Measurements from ENCODE around the gene TMEM19.
"Not testable (repeated sequence)": the region's sequence is repeated elsewhere in the genome, so short reads cannot be mapped to it uniquely, and the experiment has no call there.

The TMEM19 gene

DNA sequence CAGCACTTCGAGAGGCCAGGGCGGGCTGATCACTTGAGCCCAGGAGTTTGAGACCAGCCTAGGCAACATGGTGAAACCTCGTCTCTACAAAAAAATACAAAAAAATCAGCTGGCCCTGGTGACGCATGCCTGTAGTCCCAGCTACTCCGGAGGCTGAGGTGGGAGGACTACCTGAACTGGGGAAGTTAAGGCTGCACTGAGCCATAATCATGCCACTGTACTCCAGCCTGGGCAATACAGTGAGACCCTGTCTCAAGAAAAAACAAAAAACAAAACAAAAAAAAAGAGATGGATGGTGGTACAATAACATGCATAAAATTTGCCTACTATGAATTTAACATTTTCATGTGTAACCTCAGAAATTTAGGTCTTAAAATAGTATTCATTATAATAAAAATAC, 19.6 kb upstream of the TMEM19 start:
- no peak for DNase-seq

DNA sequence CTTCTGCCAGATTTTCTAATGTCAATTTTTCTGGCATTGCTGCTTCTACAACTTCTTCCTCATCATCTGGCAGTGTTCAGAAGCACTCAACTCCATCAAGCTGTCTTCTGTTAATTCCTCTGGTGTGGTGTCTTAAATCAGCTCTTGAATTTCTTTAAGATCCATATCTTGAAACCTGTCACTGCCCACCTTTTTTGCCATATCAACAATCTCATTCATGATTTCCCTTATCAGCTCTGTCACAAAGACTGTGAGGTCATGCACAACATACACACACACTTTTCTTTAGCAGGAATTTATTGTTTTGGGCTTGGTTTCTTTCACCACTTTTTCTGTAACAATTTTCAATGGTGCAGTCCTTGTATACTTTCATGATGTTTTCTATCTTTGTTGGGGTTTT, 14.6 kb upstream of the TMEM19 start:
- no peak for DNase-seq

DNA sequence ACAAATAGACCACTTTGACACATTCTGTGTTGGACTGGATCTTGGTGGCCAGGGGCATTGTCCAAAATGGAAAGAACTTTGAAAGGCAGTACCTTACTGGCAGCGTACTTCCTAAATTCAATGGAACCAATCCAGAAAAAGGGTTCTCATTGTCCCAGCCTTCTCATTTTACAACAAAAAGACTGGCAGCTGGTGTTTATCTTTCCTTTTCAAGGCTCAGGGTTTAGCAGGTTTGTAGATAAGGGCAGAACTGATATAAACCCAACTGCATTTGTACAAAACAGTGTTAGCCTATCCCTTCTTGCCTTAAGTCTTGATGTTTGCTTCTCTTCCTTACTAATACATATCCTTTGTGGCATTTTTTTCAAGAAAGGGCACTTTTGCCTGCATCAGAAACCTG, 14.1 kb upstream of the TMEM19 start:
- DNase-seq: no peak

DNA sequence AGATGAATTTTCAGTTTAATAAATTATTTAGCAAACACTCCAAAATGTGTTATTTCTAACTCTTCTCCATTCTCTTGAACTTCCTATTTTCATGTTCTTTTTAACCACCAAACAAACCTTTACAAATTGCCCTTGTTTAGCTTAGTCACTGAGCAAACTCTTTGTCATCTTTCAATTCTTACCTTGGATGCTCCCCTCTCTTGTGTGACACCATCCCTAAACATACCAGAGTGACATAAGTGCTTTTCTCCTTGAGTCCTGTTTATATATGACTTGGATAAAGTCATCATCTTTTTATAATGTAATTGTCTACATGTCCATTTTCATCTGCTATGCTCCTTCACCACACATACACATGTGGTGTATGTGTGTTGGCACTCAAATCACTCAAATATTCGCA, 3.4 kb upstream of the TMEM19 start:
- no peak for DNase-seq

DNA sequence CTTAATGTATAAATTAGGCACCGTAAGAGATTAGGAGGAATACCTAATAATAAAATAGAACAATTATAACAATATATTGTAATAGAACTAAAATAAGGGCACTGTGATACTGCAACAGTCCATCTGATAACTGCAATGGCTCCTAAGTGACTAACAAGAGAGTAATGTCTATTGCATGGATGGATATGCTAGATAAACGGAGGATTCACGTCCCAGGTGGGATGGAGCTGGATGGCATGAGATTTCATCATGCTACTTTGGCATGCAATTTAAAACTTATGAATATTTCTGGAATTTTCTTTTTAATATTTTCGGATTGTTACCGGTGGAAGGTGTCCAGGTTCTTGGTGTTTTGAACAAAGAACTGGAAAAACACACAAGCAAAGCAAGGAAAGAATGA, 2.2 kb upstream of the TMEM19 start:
- no peak for DNase-seq

DNA sequence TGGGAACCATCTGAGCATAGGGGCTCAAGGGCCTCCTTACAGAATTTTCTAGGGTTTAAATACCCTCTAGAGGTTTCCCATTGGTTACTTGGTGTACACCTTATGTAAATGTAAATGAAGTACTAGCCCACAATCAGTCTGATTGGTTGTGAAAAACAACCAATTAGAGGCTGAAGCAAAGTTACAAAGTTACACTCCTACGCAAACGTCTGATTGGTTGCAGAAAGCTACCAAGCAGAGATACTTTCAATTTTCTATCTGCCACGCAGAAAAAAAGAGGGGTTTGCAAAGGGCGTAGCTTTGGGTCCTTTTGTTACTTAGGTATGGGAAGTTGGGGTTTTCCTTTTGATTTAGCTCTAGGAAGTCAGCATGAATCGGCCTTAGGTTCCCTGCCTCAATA, 1.8 kb upstream of the TMEM19 start:
- no peak for DNase-seq

DNA sequence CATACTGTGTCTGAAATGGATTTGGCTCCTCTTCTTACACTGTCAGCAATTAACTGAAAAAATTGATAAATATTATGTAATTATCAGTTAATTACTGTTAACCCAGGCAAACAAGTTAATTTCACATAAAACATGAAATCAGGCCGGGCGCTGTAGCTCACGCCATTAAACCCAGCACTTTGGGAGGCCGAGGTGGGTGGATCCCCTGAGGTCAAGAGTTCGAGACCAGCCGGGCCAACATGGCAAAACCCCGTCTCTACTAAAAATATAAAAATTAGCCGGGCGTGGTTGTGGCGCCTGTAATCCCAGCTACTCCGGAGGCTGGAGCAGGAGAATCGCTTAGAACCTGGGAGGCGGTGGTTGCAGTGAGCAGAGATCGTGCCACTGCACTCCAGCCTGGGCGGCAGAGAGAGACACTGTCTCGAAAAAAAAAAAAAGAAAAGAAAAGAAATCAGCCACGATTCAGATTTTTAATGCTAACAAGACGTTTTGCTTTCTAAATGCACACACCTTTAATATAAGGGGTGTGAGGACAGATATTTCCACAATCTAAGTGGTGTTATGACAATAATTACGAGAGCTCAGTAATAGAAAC, 473 bp upstream of the TMEM19 start:
- DNase-seq: no peak

DNA sequence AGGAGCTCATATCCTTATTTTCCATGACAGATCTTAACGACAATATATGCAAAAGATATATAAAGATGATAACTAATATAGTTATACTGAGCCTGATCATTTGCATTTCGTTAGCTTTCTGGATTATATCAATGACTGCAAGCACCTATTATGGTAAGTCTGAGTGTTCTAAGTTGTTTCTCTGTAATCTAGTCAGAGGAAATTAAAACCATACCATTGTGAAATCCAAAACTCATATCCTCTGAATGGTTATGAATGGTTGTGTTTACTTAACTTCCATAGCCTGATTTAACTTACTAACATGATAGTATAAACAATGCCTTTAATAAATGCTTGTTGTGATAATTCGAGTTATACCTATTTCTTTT, 760 bp downstream of the TMEM19 start:
- DNase-seq: no peak

DNA sequence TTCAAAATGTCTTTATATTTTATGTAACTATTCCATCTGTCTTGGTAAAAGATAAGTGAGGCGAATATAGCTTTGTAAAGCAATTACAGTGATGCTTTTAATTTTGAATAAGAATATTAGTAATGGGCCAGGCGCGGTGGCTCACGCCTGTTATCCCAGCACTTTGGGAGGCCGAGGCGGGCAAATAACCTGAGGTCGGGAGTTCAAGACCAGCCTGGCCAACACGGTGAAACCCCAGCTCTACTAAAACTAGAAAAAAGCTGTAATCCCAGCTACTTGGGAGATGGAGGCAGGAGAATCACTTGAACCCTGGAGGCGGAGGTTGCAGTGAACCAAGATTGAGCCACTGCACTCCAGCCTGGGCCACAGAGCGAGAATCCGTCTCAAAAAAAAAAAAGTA, 1.3 kb downstream of the TMEM19 start:
- not testable (repeated sequence) for DNase-seq

DNA sequence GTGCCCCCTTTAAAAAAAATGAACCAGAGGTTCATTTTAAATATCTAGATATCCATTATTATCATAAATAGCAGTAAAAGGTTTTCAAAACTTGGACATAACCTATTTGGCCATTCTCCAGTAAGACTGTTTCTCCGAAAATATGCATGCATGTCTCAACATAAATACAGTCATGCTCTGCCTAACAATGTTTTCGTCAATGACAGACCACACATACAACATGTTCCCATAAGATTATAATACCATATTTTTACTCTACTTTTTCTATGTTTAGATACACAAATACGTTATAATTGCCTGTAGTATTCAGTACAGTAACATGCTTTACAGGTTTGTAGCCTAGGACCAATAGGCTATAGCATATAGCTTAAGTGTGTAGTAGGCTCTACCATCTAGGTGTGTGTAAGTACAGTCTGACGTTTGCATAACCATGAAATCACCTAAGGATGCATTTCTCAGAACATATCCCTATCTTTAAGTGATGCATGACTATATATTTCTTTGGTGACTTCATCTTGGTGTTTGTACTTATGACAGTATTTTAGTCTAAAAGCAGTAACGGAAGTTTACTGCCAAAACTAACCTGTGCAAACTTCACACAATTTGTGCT, 3.2 kb downstream of the TMEM19 start:
- no peak for DNase-seq

DNA sequence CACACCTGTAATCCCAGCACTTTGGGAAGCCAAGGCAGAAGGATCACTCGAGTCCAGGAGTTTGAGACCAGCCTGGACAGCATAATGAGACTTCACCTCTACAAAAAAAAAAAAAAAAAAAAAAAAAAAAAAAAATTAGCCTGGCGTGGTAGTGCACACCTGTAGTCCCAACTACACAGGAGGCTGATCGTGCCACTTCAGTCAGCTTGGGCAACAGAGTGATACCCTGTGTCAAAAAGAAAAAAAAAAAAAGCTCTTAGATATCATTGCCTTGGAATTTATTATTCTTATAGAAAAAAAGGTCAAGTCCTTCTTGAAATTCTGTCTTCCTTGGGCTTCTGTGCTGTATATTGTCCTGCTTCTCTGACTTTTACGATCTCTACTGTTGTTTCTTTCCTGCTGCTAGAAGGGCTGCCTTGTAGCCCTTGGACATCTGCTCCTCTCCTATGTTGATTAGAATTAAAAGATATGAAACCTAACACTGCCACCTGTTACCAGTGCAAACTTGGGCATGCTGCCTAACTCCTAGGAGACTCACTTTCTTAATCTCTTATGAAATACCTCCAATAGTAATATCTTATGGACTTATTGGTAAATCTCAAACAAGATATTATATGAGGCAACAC, 5.7 kb downstream of the TMEM19 start:
- no peak for DNase-seq

DNA sequence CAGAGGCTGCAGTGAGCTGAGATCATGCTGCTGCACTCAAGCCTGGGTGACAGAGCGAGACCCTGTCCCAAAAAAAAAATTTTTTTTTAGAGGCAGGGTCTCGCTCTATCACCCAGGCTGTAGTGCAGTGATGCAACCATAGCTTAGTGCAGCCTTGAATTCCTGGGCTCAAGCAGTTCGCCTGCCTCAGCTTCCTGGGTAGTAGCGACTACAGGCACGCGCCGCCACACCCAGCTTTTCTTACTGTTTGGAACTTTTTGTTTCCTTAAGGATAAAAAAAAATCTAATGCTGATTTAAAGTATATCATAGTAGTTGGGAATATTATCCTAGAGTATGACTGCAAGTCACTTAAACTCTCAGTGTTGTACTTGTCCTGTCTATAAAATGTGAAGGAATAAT, 7.2 kb downstream of the TMEM19 start:
- DNase-seq: no peak

DNA sequence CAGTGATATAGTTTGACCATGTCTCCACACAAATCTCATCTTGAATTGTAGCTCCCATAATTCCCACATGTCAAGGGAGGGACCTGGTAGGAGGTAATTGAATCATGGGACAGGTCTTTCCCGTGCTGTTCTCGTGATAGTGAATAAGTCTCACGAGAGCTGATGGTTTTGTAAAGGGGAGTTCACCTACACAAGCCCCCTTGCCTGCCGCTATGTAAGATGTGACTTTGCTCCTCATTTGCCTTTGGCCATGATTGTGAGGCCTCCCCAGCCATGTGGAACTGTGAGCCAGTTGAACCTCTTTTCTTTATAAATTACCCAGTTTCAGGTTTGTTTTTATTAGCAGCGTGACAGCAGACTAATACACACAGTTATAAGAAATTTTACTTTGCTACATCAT, 7.8 kb downstream of the TMEM19 start:
- DNase-seq: not testable (repeated sequence)

DNA sequence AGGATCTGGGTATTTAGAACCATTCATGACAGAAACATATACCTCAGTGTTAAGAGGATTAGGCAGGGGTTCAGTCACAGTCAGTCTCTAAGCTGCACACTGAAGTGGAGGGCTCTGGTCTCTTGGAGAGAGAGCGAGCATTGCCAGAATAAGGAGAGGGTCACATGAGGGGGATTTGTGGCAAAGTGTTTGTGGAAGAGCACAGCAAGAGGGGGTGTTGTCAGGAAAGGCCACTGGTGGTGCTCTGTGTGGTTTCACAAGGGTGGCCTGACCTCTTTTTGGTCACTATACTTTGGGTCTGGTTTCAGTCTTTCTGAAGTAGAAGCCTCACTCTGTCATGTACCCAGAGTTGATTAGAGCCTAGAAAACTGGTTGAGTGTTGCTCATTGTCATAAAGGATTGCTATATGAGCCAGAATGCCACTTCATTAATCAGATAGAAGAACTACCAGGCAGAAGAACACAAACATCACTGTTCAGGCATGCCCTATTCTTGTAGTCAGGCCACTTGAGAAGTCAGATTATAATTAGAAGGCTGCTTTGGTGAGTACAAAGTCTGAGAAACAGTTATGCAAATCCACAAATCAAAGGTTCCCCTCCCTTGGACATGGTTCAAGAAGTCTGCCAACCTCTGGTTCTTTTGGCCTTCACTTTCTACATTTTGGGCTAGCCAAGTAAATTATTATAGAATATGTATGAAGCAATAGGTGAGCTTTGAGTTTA, 8.4 kb downstream of the TMEM19 start:
- no peak for DNase-seq

DNA sequence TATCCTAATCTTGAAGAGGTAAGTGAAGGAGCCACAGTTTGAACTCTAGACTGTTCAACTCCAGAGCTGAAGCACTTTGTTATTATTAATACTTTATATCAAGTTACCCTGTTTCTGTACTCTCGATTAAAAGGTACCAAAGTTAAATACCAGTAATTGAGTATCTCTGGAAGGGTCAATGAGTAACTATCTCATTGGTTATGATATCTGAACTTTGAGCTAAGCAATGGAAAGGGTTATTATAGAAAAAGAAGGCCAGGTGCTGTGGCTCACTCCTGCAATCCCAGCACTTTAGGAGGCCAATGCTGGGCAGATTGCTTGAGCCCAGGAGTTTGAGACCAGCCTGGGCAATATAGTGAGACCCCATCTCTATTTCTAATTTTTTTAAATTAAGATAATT, 9.9 kb downstream of the TMEM19 start:
- DNase-seq: no peak

DNA sequence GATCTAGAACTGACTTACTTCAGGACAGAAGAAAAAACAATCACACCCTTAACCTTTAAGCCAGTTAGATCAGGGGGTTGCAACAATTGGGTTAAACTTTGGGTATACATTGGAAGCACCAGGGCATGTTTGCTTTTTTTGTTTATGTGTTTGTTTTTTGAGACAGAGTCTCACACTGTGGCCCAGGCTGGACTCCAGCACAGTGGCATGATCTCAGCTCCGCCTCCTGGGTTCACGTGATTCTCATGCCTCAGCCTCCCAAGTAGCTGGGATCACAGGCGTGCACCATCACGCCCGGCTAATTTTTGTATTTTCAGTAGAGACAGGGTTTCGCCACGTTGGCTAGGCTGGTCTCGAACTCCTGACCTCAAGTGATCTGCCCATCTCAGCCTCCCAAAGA, 16.3 kb downstream of the TMEM19 start:
- DNase-seq: not testable (repeated sequence)

DNA sequence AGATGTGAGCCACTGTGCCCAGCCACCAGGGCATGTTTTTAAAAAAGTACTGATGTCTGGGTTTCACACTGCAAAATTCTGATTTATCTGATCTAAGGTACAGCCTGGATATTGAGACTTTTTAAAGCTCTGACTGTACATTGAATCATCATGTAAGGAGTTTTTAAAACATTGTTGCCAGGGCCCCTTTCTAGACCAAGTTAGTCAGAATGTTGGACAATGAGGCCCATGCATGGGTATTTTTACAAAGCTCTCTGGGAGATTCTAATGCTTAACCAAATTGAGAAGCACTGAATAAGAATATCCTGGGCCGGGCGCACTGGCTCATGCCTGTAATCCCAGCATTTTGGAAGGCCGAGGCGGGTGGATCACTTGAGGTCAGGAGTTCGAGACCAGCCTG, 16.7 kb downstream of the TMEM19 start:
- DNase-seq: no peak

DNA sequence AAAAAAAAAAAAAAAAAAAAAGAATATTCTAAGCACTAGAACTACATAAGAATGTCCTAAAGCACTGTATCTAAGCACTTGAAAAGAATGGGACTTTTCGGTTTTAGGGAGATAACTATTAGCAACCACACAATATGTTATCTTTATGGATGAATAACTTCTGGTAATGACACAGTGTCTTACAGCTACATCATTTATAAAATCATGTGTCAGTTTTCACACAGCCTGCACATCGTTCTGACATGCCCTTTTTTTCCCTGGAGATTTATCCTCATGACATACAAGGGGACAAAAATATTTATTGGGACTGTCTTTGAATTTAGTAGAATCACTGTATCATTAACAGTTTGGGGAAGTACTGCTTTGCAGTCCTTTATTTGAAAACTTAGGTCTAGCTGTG, 17.3 kb downstream of the TMEM19 start:
- DNase-seq: no peak

DNA sequence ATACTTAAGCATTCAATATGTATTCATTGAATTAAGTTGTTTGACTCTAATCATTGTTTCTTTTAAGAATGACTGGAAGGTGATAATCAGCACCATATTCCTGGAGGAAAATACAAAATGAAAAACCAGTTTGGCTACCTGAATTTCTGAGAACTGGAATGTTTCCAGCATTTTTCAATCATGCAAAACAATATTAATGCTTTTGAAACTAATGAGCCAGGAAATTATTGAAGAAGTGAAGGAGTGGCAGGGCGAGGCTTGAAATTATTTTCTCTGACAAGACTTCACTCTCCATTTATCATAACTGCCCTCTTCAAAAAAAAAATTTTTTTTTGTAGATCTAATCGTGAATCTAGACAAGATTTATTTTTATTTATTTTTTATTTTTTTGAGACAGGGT, 19.0 kb downstream of the TMEM19 start:
- DNase-seq: no peak

DNA sequence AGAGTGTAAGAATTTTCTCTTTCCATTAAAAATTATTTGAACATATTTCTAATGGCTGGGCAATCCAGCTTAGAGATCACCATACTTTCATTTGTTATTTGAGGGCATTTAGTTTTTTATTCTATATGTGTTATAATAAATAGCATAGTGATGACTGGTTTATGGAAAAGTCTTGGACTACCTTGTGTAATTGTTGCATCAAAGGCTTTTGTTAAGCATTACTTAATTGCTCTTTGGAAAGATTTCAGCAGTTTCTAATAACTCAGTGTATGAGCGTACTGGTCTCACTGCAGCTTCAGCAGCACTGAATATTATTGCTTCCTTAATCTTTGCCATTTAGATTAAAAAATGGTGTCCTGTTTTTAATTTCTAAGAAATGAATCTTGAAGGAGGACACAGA, 22.8 kb downstream of the TMEM19 start:
- DNase-seq: no peak

DNA sequence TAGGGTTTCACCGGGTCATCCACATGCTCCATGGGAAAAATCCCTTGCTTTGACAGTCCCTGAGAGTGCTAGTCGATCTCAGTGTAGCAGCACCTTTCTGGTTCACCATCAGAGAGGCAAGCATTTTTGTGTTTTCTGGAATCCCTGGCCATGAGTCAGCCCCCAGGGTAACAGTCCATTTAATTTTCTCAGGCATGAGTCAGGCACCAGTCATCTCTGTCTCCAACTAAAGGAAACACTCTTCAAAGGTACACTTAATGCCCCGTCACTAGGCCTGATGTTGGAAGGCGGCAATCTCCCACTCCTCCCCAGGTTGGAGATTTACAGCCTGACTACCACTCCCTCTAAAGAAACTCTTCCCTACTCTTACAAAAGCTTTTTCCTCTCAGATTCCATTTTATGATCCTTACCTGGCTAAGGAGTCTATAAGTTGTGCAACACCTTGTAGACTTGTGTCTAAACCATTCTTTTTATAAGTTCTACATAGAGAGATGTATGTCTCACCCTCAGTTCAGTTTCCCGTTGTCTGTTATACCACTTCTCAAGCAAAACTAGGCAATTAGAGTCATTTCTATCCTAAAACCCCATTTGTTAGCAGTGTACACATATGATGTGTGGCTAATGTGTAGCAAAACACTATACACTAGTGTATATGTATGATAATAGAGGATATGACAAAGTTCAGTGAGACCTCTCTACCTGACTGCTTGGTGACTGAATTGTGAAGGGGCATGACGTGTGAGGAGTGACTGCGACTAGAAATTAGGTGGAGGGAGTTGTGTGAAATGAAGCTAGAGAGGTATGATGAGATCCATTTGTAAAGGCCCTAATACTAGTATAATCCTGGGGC, 24.6 kb downstream of the TMEM19 start:
- no peak for DNase-seq

DNA sequence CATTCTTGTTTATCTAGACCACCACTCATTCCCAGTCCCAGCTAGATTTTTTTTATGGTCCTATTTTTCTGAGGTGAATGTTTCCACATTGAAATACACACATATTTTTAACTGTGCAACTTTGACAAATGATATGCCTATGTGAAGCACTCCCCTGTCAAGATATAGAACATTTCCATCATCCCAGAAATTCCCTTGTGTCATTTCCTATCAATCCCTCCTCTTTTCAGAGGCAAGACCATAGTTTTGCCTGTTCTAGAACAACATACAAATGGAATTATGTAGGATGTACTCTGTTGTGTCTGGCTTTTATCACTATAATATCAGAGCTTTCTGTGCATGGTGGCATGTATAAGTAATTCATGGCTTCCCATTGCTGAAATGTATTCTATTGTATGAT, 32.7 kb downstream of the TMEM19 start:
- DNase-seq: no peak

DNA sequence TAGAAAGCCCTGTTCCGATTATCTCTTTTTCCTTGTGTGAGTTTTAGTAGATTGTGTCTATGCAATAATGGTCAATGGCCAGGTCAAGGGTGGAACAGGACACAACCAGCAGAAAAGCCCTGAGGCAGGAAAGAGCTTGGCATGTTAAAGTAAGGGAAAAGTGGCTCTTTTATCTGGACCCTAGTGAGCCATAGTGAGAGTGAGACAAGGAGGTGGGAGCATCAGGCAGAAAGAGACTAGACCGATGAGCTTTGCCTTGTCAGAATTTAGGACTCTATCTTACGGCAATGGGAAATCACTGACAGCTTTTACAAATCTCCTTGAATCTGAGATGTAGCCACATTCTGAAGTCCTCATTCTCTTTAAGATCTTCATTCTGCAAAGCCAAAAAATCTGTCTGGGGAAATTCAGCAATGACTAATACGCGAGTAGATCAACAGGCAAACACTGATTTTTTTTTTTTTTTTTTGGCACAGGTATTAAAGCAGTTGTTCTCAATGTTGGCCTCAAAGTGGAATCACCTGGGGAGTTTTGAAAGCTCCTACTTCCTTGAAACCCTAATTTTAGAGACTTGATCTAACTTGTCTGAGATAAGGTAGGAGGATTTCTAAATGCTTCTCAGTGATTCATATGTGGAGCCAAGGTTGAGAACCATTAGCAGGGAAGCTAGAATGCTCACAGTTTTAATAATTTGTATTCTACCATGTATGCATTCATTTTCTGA, 33.9 kb downstream of the TMEM19 start:
- no peak for DNase-seq
